ENCODE results near the gene ENDOD1. TPM values are rescaled to one million over a fixed set of nuclear protein-coding genes. Genes with fewer than 3 reads are reported as not detected.
A peak's percentile ranks its signal among the peaks of the same experiment; 100 is the strongest.

Gene ENDOD1
- total RNA-seq, 6 experiments from 2014 or later, result 3.8 to 8.0 (median 6.2) TPM

GRCh38 chr11:95143106-95143681 is 53.5 kb downstream of the ENDOD1 start:
- Histone ChIP-seq H3K4me1 (no peaks in the 10 kb centered on the region), H3K9me3 (no peaks in the 10 kb centered on the region), H3K36me3 (no peaks in the 10 kb centered on the region), H3K27ac (no peak overlapping the region), H3K27me3 (no peaks in the 10 kb centered on the region), H3K4me3 (no peak overlapping the region)
- ATAC-seq (no peak), DNase-seq (no peak)
- no peak for TF ChIP-seq POLR2A (IDR thresholded peaks at IDR 0.05)
- TF ChIP-seq, protein P1, sequence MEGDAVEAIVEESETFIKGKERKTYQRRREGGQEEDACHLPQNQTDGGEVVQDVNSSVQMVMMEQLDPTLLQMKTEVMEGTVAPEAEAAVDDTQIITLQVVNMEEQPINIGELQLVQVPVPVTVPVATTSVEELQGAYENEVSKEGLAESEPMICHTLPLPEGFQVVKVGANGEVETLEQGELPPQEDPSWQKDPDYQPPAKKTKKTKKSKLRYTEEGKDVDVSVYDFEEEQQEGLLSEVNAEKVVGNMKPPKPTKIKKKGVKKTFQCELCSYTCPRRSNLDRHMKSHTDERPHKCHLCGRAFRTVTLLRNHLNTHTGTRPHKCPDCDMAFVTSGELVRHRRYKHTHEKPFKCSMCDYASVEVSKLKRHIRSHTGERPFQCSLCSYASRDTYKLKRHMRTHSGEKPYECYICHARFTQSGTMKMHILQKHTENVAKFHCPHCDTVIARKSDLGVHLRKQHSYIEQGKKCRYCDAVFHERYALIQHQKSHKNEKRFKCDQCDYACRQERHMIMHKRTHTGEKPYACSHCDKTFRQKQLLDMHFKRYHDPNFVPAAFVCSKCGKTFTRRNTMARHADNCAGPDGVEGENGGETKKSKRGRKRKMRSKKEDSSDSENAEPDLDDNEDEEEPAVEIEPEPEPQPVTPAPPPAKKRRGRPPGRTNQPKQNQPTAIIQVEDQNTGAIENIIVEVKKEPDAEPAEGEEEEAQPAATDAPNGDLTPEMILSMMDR (IDR thresholded peaks at IDR 0.05), result no peak
- WGBS (ENCODE audit: insufficient coverage, low coverage, low lambda C conversion rate, missing lambda C conversion rate), result 72% methylated on average over 5 of the region's 6 CpGs
- intact Hi-C loops (cut with DNase I), result no loop called here

GRCh38 chr11:95144313-95145235 is 54.9 kb downstream of the ENDOD1 start:
- no peaks in the 10 kb centered on the region for H3K27me3 ChIP-seq
- H3K27ac ChIP-seq, result no peak overlapping the region
- no peaks in the 10 kb centered on the region for H3K36me3 ChIP-seq
- DNase-seq (no peak), ATAC-seq (no peak)
- H3K4me1 ChIP-seq, result no peaks in the 10 kb centered on the region
- no peaks in the 10 kb centered on the region for H3K9me3 ChIP-seq
- intact Hi-C loops (cut with DNase I), result no loop called here
- 63% methylated on average over 6 of the region's 7 CpGs for WGBS (ENCODE audit: insufficient coverage, low coverage, low lambda C conversion rate, missing lambda C conversion rate)
- TF ChIP-seq, protein P1 (IDR thresholded peaks at IDR 0.05), result no peak
- no peak for TF ChIP-seq POLR2A (IDR thresholded peaks at IDR 0.05)
- no peak overlapping the region for H3K4me3 ChIP-seq

DNA sequence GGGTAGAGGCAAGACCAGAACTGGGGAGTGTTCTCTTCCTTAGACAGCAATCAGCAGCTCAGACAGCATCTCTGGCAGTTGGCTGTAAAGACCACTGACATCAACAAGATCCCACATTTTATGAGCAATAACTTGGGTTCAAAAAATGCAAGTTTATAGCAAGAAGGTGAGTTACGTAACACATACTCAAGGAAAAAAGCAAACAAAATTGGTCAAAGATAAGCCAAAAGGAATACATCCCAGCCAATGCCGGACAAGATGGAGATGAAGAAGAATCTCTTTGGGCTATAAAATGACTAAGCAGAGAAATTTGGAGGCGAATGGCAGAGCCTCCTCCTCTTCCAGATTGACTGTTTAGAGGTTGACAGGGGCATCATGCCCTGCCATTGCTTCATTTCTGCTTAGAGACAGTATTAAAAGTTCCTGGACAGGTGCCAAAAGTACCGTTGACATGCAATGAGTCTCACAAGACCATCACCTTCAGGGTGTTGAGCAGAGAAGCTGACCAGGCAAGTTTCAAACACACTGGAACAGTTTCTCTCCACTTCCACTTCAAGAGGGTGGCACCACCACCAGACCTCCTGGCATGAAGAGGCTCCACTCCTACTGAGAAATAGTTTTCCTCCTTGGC is 55.9 kb downstream of the ENDOD1 start:
- Histone ChIP-seq H3K27ac (no peak overlapping the region), H3K4me1 (peaks cover 0 to 6% (median 0%) of the 10 kb centered on the region in 4 donors), H3K36me3 (no peaks in the 10 kb centered on the region), H3K27me3 (no peaks in the 10 kb centered on the region), H3K4me3 (no peak overlapping the region), H3K9me3 (no peaks in the 10 kb centered on the region)
- intact Hi-C loops (cut with DNase I), result no loop called here
- DNase-seq (no peak), ATAC-seq (no peak)
- TF ChIP-seq, protein P1 (IDR thresholded peaks at IDR 0.05), result no peak
- TF ChIP-seq POLR2A (IDR thresholded peaks at IDR 0.05), result no peak
- WGBS (ENCODE audit: insufficient coverage, low coverage, low lambda C conversion rate, missing lambda C conversion rate), result 52% methylated on average over 4 of the region's 4 CpGs

DNA sequence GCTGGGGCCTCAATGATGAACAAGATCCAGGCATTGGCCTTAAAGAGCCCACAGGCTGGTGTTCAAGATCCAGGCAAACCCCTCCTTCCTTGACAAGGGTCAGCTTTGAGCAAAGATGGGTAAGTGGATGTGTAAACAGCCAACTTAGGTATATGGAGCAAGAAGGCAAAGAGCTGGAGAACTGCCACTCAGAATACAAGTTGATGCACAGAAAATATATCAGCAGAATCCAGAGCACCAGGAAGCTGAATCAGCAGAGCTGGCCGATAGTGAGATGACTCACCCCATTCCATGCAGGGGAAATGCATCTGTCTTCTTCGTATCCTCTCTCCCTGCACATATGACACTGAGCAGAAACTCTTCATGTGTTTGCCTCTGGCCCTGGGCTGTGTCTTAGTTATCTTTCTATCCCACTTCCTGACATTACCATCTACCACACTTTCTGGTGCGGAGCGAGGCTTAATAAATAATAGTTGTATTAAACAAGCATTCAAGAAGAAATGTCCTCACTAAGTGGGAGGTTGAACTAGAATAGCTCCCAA is 57.8 kb downstream of the ENDOD1 start:
- ATAC-seq (peak in 3 of 4 donors; percentile 3 to 31 (median 15)), DNase-seq (no peak)
- no peak overlapping the region for H3K4me3 ChIP-seq
- intact Hi-C loops (cut with DNase I), result no loop called here
- TF ChIP-seq, protein P1 (IDR thresholded peaks at IDR 0.05), result no peak
- no peak for TF ChIP-seq POLR2A (IDR thresholded peaks at IDR 0.05)
- H3K27ac ChIP-seq, result peak overlapping the region in 1 of 3 donors; percentile 13
- H3K9me3 ChIP-seq, result no peaks in the 10 kb centered on the region
- H3K36me3 ChIP-seq, result no peaks in the 10 kb centered on the region
- peaks cover 0 to 6% (median 0%) of the 10 kb centered on the region in 4 donors for H3K4me1 ChIP-seq
- H3K27me3 ChIP-seq, result no peaks in the 10 kb centered on the region
- 42% methylated on average over 4 of the region's 4 CpGs for WGBS (ENCODE audit: insufficient coverage, low coverage, low lambda C conversion rate, missing lambda C conversion rate)

All from right lobe of liver (tissue), 6 donors.